ENCODE data around the gene PBX2.
"Not testable (repeated sequence)": the region's sequence is repeated elsewhere in the genome, so short reads cannot be mapped to it uniquely, and the experiment has no call there.

PBX2 gene

DNA sequence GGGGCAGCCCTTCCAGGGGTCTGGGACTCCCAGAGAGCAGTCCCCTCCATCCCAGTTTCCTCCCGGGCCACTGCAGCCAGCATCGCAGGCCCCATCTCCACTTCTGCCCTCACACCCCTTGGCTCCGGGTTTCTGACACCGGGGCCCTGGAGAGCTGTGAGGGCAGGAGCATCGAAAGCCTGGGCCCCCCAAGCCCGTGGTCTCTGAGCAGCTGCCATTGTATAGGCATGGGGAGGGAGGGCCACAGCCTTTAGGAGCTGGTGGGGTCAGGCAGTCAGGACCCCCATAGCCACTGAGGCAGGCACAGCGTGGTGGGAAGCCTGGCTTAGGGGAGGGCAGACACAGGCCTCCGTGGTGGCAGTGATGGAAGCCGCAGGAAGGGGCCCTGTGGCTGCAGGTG, 12.2 kb upstream of the PBX2 start:
- DNase-seq (ENCODE audit: low spot score), result no peak

GRCh38 chr6:32200711-32201475, 10.9 kb upstream of the PBX2 start:
- no peak for DNase-seq (ENCODE audit: low spot score)

DNA sequence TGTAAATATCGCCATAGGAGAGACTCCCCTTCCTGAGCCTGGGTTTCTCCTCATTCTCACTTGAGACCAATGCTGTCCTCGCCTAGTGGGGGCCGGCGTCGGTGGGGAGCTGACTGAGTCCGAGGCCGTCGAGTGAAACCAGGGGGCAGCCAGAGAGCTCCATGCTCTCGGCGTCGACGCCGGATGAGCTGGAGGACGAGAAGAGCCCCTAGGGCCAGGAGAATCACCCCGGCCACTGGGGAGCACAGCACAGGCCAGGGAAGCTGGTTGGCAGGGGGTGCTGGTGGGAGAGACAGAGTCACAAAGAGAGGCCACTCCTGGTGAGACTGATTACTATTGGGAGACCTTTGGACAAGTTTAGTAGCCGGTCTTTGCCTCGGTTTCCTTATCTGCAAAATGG, 8.9 kb upstream of the PBX2 start:
- no peak for DNase-seq (ENCODE audit: low spot score)

GRCh38 chr6:32198345-32198696, 8.3 kb upstream of the PBX2 start:
- no peak for DNase-seq (ENCODE audit: low spot score)

GRCh38 chr6:32196682-32197616, 6.9 kb upstream of the PBX2 start:
- DNase-seq (ENCODE audit: low spot score), result no peak

GRCh38 chr6:32195902-32196681, 6.1 kb upstream of the PBX2 start:
- peak; percentile 96 for DNase-seq (ENCODE audit: low spot score)

- peak; percentile 99 for DNase-seq (ENCODE audit: low spot score)
These were observed 5.6 kb upstream of the PBX2 start for GRCh38 chr6:32195652-32195901.

DNA sequence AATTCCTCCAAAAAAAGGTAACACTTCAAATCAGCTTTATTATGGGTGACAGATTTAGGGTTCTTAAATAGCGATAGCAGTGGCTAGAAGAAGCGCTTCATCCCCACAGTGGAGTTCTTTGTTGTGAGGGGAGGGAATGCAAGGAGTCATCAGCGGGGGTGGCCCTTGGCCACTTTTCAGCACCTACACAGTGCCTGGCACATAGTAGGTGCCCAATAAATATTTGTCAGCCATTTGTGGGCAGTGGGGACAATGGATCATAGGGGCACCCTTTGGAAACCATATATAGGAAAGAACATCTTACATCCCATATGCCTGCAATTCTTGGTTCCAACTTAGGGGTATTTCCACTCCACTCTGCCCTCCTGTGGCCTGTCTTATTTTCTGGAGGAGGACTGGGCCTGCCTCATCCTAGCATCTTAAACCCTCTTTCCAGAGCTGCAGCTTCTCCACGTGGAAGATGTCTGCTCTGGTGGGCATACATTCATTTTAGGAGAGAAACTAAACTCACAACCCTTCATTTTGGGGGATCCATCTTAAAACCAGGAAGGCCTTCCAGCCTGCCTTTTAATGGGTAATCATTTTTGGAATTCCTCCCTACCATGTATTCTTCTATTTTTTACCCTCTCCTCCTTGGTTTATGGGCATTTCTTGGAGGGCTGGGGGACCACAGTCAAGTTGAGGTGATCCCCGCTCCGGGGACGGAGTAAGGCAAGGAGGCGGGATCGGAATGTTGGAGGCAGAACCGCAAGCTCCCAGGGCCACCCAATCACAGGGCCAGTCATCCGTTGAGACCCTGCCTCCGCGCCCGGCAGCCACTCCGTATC, 5.0 kb upstream of the PBX2 start:
- DNase-seq (ENCODE audit: low spot score), result peak; percentile 64

GRCh38 chr6:32194388-32194787, 4.4 kb upstream of the PBX2 start:
- DNase-seq (ENCODE audit: low spot score), result no peak

GRCh38 chr6:32193096-32193495, 3.1 kb upstream of the PBX2 start:
- not testable (repeated sequence) for DNase-seq (ENCODE audit: low spot score)

DNA sequence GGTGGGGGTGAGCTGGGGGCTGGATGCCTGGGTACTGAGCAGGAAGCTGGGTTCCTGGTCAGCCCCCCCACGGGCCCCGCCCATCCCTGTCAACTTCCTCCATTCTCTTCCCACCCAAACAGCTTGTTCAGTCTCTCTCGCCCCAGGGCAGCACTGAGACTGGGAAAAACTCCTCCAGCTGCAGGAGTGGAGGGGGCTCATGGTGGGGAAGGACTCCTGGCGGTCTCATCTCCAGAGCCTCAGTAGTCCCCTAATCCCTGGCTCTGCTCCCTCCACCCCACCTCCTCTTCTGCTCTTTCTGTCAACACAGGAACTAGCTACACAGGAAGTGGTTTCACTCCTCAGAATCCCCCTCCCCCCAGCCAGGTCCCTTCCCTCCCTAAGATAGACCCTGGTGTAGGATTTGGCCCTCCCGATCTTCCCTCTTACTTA, 2.6 kb upstream of the PBX2 start, which contains the start of gene GPSM3:
Gene GPSM3, minus strand, starts transcription at position 36 of the 432 bp plus-strand sequence. CDS start 130 bp downstream, outside the sequence.
- no peak for DNase-seq (ENCODE audit: low spot score)

- no peak for DNase-seq (ENCODE audit: low spot score)
These were observed 1.9 kb upstream of the PBX2 start for GRCh38 chr6:32191696-32192607.

DNA sequence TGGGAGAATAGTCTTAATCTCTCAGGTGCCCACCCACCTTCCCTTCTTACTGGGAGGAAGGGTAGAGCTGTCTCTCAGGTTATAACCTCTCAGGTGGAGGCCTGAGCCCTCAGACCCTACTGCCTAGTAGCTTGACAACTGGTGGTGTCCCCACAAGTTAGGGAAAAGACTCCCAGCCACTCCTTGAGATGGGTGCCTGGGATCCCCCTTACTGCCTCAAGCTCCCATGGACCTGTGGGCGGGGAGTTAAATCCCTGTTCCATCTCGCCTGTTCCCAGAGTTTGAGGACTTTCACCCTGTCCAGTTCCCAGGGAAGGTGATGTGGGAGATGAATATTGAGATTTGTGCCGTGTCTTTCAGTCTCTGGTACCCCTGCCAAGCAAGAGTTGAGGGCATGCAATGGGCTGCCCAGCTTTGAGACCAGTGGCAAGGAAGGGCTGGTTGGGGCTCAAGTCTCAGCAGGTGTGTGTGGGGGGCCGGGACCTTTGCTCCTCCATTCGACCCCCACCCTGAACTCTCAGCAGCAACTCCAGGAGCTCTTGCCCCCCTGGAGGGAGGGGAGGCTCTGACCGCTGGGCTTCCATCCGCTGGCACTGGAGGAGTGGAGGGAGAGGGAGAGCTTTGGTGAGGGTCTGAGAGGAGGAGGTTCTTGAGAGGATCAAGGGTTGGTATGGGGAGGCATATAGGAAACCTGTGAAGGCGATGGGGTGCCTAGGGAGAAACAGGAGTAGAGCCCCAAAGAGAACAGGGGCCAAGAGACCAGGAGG, 1.1 kb upstream of the PBX2 start:
- no peak for DNase-seq (ENCODE audit: low spot score)

- DNase-seq (ENCODE audit: low spot score), result no peak
These were observed 304 bp downstream of the PBX2 start for GRCh38 chr6:32189742-32190053.

DNA sequence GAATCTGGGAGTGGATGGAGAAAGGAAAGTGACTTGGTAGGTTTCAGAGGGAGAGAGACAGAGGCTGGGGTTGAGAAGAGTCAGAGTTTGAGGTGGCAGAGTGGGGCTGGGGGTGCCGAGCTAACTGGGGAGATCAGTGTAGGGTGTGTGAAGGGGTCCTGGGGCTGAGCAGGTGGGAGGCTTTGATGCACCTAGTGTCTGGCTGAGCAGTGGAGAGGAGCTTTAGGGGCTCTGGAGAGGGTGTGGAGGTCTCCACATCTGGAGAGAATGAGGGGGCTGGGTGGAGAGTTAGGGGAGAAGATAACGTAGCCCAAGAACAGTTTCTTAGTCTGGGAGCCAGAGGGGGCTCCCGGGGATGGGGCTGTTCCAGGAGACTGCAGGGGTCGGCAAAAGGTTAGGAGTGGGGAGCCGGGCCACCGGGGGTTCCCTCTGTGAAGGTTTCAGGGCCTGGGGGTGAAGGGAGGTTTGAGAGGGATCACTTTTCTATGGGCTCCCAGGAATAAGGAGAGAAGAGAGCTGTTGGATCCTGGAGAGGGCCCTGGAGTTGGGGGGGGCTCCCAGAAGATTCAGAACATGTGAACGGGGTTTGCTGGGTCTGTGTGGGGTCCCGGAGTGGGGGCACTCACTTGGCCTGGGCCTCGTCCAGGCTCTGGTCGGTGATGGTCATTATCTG, 797 bp downstream of the PBX2 start:
- DNase-seq (ENCODE audit: low spot score), result no peak

- no peak for DNase-seq (ENCODE audit: low spot score)
These were observed 1.5 kb downstream of the PBX2 start for GRCh38 chr6:32188381-32189068.

DNA sequence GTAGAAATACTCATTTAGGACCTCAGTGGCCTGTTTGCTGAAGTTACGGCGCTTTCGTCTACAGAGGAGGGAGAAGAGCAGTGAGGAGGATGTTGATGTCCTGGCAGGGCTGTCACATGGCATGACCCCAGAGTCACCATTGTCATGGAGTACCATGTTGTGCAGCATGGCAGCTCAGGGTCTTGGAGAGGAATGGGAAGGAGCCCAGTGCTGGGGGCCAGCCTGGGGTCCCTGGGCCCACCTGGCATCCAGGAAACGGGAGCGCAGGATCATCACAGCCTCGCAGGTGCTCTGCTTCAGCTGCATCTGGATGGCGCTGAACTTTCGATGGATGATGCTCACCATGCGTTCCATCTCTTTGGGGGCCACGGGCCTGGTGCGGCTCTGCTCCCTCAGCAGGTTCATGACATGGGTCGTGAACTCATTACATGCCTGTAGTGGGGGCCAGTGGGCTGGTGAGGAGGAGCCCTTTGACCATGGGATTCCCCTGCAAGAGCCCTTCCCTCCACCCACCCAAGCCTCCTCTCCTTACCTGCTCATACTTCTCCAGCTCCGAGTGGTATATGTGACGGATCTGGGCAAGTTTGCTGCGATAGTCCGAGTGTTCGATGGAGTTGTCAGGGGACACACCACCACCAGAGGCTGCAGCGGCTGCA, 2.1 kb downstream of the PBX2 start:
- not testable (repeated sequence) for DNase-seq (ENCODE audit: low spot score)

DNA sequence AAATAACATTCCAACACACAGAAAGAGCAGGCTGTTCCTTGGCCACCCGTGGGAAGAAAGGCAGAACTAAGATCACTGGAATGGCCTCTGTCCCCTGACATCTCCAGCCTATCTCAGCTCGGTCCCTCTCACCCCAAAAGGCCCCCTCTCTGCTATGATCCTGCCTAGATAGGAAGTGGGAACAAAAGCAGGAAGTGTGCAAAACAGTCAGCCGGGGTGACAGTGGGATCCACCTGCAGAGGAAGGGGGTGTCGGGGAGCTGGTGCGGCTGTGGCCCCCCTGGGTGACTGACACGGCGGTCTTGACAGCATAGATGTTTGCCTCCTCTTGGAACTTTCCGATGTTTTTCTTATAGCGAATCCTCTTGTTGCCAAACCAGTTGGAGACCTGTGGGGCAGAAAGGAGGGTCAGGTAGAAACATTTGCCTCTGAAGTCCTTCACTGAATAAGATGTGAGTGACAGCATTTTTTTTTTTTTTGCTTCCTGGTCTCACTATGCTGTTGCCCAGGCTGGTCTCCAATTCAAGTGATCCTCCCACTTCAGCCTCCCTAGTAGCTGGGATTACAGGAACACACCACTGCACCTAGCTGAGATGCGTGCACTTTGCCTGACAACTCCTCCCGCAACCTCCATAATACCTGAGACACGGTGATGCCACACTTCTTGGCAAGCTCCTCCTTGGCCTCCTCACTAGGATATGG, 2.8 kb downstream of the PBX2 start:
- no peak for DNase-seq (ENCODE audit: low spot score)

Data from COLO829 (cell line).